K562 (cell line): ENCODE measurements around the gene PLEKHM3. TPM values are rescaled to one million over a fixed set of nuclear protein-coding genes. Genes with fewer than 3 reads are reported as not detected.

Experiments used
- HMBOX1 ChIP-seq: sonication (generic); IDR thresholded peaks from 2 replicates; pipeline ENCODE4 v1.6.1; 2016
- HNRNPLL ChIP-seq: fragments of 200-400 bp; formaldehyde crosslinking; IDR thresholded peaks from 2 replicates; pipeline ENCODE4 v1.6.1; 2017; ENCODE audit warnings: low read length, low read depth, mild to moderate bottlenecking; ENCODE audit not compliant: poor library complexity, severe bottlenecking
- MGA ChIP-seq: fragments of 450-650 bp; IDR thresholded peaks from 2 replicates; pipeline ENCODE4 v1.6.1; 2016; ENCODE audit warnings: mild to moderate bottlenecking, moderate library complexity
- TFE3 ChIP-seq: fragments of 450-650 bp; formaldehyde crosslinking; IDR thresholded peaks from 2 replicates; pipeline ENCODE4 v1.4.0; 2020; ENCODE audit warnings: mild to moderate bottlenecking, mixed read lengths
- ZNF217 ChIP-seq: sonication (generic); formaldehyde crosslinking; IDR thresholded peaks from 2 replicates; pipeline ENCODE4 v1.8.0; 2022; ENCODE audit warnings: mild to moderate bottlenecking, missing genetic modification reagents
- ZNF584 ChIP-seq: fragments of 200-800 bp; sonication (Bioruptor generic); IDR thresholded peaks from 2 replicates; pipeline ENCODE4 v1.6.1; 2016; ENCODE audit warnings: low read depth, mild to moderate bottlenecking, missing genetic modification characterization, missing compliant biosample characterization
- ZNF592 ChIP-seq: fragments of 450-650 bp; IDR thresholded peaks from 2 replicates; pipeline ENCODE4 v1.6.1; 2017; ENCODE audit warnings: antibody characterized with exemption, mild to moderate bottlenecking
- polyA plus RNA-seq, 8 experiments: library from polyadenylated mRNA; depleted of rRNA in 4 of 8; stranded (reverse) in 5 of 8; unstranded in 3 of 8; fragments of >200 nt; fragmentation: Nextera tagmentation in 2 of 8; fragmentation: Illumina TruSeq in 1 of 8; extraction: Ambion mirVana in 2 of 8; extraction: Trizol in 1 of 8; gene quantifications; 2 replicates each; pipeline versions ENCODE4 v1.2.1 to v1.2.3, GENCODE V29; 2011 to 2014; ENCODE audit warnings: inconsistent platforms in 1 of 8, missing spikeins in 1 of 8
- total RNA-seq, 7 experiments: library from RNA; depleted of rRNA in 6 of 7; stranded (reverse); fragments of >200 nt in 6 of 7; fragmentation: Illumina TruSeq in 2 of 7; extraction: Trizol in 2 of 7; gene quantifications; 2 replicates each; pipeline versions ENCODE4 v1.2.1 to v1.2.3, GENCODE V29; 2011 to 2021; ENCODE audit warnings: low replicate concordance in 1 of 7

The PLEKHM3 gene
- total and polyA plus RNA-seq, 9 of the 15 experiments (the other 6 are each of a cell fraction or from before 2014, with no cell fraction given), result 0.24 to 1.6 (median 1.0) TPM

GRCh38 chr2:207828361-207829057 is 196.8 kb downstream of the PLEKHM3 start (continued):
- TF ChIP-seq MGA, result peak; percentile 30; the same call in 1 of the 2 replicates
- no peak for TF ChIP-seq ZNF217 (CRISPR knock-in tag)
- peak; percentile 50; the same call in 1 of the 2 replicates for TF ChIP-seq HMBOX1
- TF ChIP-seq ZNF584 (CRISPR knock-in tag), result no peak
- no peak for TF ChIP-seq TFE3 (CRISPR knock-in tag)
- TF ChIP-seq HNRNPLL, result no peak
- 0 out of 2 replicates have a peak, but pooled peaks have one; percentile 33 for TF ChIP-seq ZNF592
